ENCODE data around the gene LEO1. TPM values are rescaled to one million over a fixed set of nuclear protein-coding genes. Genes with fewer than 3 reads are reported as not detected.

LEO1 gene
- total RNA-seq, 1 donor: 28.1 TPM

GRCh38 chr15:52010633-52011595 lies 39.3 kb upstream of the LEO1 start:
- H3K4me3 ChIP-seq (ENCODE audit: low read depth, low read length): no peak overlapping the region
- DNase-seq (ENCODE audit: low read depth): peak; percentile 89
- TF ChIP-seq, protein P1, sequence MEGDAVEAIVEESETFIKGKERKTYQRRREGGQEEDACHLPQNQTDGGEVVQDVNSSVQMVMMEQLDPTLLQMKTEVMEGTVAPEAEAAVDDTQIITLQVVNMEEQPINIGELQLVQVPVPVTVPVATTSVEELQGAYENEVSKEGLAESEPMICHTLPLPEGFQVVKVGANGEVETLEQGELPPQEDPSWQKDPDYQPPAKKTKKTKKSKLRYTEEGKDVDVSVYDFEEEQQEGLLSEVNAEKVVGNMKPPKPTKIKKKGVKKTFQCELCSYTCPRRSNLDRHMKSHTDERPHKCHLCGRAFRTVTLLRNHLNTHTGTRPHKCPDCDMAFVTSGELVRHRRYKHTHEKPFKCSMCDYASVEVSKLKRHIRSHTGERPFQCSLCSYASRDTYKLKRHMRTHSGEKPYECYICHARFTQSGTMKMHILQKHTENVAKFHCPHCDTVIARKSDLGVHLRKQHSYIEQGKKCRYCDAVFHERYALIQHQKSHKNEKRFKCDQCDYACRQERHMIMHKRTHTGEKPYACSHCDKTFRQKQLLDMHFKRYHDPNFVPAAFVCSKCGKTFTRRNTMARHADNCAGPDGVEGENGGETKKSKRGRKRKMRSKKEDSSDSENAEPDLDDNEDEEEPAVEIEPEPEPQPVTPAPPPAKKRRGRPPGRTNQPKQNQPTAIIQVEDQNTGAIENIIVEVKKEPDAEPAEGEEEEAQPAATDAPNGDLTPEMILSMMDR (IDR thresholded peaks at IDR 0.05; ENCODE audit: insufficient read depth, low read depth, low read length): no peak

- peak; percentile 68 for DNase-seq (ENCODE audit: low read depth)
- no peak overlapping the region for H3K4me3 ChIP-seq (ENCODE audit: low read depth, low read length)
- TF ChIP-seq, protein P1 (IDR thresholded peaks at IDR 0.05; ENCODE audit: insufficient read depth, low read depth, low read length): no peak
These were observed 37.3 kb upstream of the LEO1 start for GRCh38 chr15:52008698-52009434.

DNA sequence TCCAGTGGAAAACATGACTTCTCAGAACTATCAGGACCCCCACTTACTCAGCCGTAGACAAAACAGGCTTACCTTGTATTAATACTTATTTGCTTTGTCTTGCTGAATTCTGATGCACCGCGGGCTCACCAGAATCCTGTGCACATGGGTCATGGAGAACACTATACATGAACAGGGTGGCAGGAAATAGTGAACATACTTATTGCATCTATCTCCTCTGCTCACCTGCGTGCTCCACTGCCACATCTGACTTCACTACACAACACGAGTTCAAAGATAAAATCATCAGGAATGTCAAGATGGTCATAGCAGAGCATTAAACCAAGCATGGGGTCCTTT lies 36.8 kb upstream of the LEO1 start:
- DNase-seq (ENCODE audit: low read depth): no peak
- TF ChIP-seq, protein P1 (IDR thresholded peaks at IDR 0.05; ENCODE audit: insufficient read depth, low read depth, low read length): no peak
- no peak overlapping the region for H3K4me3 ChIP-seq (ENCODE audit: low read depth, low read length)

DNA sequence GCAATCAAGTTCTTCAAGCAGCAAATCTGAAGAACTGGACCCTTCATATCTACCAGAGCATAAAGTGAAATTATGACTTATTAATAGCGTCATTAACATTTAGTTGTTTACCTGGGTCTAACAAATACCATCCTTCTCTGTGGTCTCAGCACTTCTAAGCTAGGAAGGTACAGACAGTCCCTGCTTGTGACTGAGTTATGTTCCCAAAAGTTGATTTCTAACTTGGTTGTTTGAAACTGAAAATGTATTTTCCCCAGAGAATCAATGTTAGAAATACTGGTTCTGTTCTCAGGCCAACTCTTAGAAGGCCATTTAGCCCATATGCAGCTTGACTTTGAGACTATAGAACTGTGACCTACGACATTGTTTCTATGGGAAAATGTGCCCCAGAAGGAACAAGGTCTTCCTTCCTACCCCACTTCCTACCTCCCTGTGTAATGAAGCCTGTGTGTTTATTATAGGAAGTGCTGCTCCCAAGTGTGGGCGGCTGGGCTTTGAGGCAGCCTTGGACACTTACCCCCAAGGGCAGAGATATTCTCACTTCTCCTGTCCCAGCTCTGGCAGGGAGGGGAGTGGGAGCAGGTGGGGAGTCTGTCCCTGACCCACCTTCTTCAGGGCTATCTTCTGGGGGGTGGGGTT lies 35.2 kb upstream of the LEO1 start:
- TF ChIP-seq, protein P1 (IDR thresholded peaks at IDR 0.05; ENCODE audit: insufficient read depth, low read depth, low read length): no peak
- no peak for DNase-seq (ENCODE audit: low read depth)
- no peak overlapping the region for H3K4me3 ChIP-seq (ENCODE audit: low read depth, low read length)

- DNase-seq (ENCODE audit: low read depth): peak; percentile 14
- no peak overlapping the region for H3K4me3 ChIP-seq (ENCODE audit: low read depth, low read length)
- TF ChIP-seq, protein P1 (IDR thresholded peaks at IDR 0.05; ENCODE audit: insufficient read depth, low read depth, low read length): no peak
These were observed 34.4 kb upstream of the LEO1 start for GRCh38 chr15:52005748-52006701.

- no peak for DNase-seq (ENCODE audit: low read depth)
- TF ChIP-seq, protein P1 (IDR thresholded peaks at IDR 0.05; ENCODE audit: insufficient read depth, low read depth, low read length): no peak
- no peak overlapping the region for H3K4me3 ChIP-seq (ENCODE audit: low read depth, low read length)
These were observed 33.2 kb upstream of the LEO1 start for GRCh38 chr15:52004806-52005205.
